Mucosa of descending colon (tissue), 3 donors: ENCODE measurements around the gene FSCN2. TPM values are rescaled to one million over a fixed set of nuclear protein-coding genes. Genes with fewer than 3 reads are reported as not detected.
A peak's percentile ranks its signal among the peaks of the same experiment; 100 is the strongest.

Source experiments
- ATAC-seq: fragments of 200-7000 bp; cut with Tn5 transposase; one replicate; pipeline ENCODE4 v1.9.1; 2020; ENCODE audit warnings: mild to moderate bottlenecking, moderate library complexity
- DNase-seq, 3 donors: peaks; one replicate each; pipeline ENCODE4 v3.0.0-alpha.2; 2020
- H3K36me3 ChIP-seq: fragments of 200-600 bp; one replicate; pipeline ENCODE4 v1.8.0; 2021; ENCODE audit warnings: low read depth, mild to moderate bottlenecking
- H3K4me1 ChIP-seq: fragments of 200-600 bp; one replicate; pipeline ENCODE4 v1.8.0; 2021; ENCODE audit warnings: low read depth, mild to moderate bottlenecking
- H3K4me3 ChIP-seq: fragments of 200-600 bp; one replicate; pipeline ENCODE4 v1.8.0; 2021; ENCODE audit warnings: mild to moderate bottlenecking
- H3K9me3 ChIP-seq: fragments of 200-600 bp; one replicate; pipeline ENCODE4 v1.8.0; 2021; ENCODE audit warnings: mild to moderate bottlenecking
- CTCF ChIP-seq: fragments of 200-600 bp; IDR thresholded peaks from one replicate; pipeline ENCODE4 v1.8.0; 2022; ENCODE audit warnings: antibody characterized with exemption, mild to moderate bottlenecking
- intact Hi-C, 2 donors: fragments of 100-400 bp; cut with DNase I in 1 of 2; cut with micrococcal nuclease in 1 of 2; formaldehyde crosslinking; loops; one replicate each; pipeline versions ENCODE4 v1.11.0 to v1.11.1; 2022; cut with DNase I, micrococcal nuclease
- total RNA-seq, 3 donors: library from RNA; stranded (reverse); fragmentation: NEBNext Ultra II Directional in 2 of 3; extraction: Animal tissue kit (Norgen Biotek cat#: 25700) in 2 of 3; gene quantifications; one replicate each; pipeline versions ENCODE4 v1.2.1 to v1.2.4, GENCODE V29; 2021 to 2023
- donor health status: DM: no; HTN: no; CAD: no; lungs with moderate emphysema.
- donor health status: DM: no; HTN: no; CAD: no.
- donor health status: DM: no; HTN: yes; CAD: no.

FSCN2 gene
- total RNA-seq, 3 donors from 2014 or later = 1.6 to 4.0 (median 2.5) TPM

GRCh38 chr17:81549031-81549557, 20.9 kb downstream of the FSCN2 start:
- no peak overlapping the region for H3K4me3 ChIP-seq
- no peaks in the 10 kb centered on the region for H3K9me3 ChIP-seq
- DNase-seq (no peak), ATAC-seq (no peak)
- intact Hi-C loops = no loop called here
- no peaks in the 10 kb centered on the region for H3K36me3 ChIP-seq
- peaks cover 17% of the 10 kb centered on the region for H3K4me1 ChIP-seq
- TF ChIP-seq CTCF = no peak

- Histone ChIP-seq H3K4me1 (peaks cover 20% of the 10 kb centered on the region), H3K4me3 (no peak overlapping the region), H3K36me3 (no peaks in the 10 kb centered on the region), H3K9me3 (no peaks in the 10 kb centered on the region)
- no peak for ATAC-seq
- no peak for DNase-seq
- intact Hi-C loops = no loop called here
- TF ChIP-seq CTCF = no peak
These were observed 21.6 kb downstream of the FSCN2 start for GRCh38 chr17:81549826-81550225.

- ATAC-seq = no peak
- no peaks in the 10 kb centered on the region for H3K36me3 ChIP-seq
- peaks cover 20% of the 10 kb centered on the region for H3K4me1 ChIP-seq
- intact Hi-C loops = no loop called here
- H3K4me3 ChIP-seq = no peak overlapping the region
- DNase-seq = no peak
- H3K9me3 ChIP-seq = no peaks in the 10 kb centered on the region
- no peak for TF ChIP-seq CTCF
These were observed 22.1 kb downstream of the FSCN2 start for GRCh38 chr17:81550285-81550684.

DNA sequence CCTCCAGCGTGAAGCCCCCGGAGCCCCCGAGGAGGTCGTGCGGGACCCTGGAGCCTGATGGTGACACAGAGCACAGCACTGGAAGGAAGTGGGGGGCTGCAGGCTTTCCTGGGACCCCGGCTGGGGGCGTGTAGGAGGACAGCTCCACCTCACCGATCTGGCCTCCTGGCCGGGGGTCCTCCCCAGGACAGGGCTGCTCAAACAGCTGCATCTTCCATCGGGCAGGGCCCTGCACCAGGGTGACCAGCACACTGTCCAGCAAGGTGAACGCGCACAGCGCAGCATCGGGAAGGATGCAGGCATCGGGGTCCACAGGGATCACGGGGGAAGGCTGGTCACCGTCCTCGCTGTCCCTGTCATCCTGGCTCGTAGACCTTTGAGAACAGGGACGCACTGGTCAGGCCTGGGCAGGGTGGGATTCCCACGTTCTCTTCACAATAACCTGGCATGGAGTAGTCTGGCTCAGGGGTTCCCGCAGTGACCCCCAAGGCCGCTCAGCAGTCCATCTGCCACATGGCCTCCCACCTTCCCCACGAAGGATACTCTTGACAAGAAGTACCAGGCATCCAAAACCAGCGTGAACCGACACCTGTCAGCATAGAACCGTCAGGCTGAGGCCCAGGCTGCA, 22.8 kb downstream of the FSCN2 start:
- intact Hi-C loops = no loop called here
- Histone ChIP-seq H3K9me3 (no peaks in the 10 kb centered on the region), H3K4me3 (no peak overlapping the region), H3K36me3 (no peaks in the 10 kb centered on the region), H3K4me1 (peaks cover 20% of the 10 kb centered on the region)
- TF ChIP-seq CTCF = no peak
- ATAC-seq (no peak), DNase-seq (peak in 1 of 3 donors; percentile 57)

DNA sequence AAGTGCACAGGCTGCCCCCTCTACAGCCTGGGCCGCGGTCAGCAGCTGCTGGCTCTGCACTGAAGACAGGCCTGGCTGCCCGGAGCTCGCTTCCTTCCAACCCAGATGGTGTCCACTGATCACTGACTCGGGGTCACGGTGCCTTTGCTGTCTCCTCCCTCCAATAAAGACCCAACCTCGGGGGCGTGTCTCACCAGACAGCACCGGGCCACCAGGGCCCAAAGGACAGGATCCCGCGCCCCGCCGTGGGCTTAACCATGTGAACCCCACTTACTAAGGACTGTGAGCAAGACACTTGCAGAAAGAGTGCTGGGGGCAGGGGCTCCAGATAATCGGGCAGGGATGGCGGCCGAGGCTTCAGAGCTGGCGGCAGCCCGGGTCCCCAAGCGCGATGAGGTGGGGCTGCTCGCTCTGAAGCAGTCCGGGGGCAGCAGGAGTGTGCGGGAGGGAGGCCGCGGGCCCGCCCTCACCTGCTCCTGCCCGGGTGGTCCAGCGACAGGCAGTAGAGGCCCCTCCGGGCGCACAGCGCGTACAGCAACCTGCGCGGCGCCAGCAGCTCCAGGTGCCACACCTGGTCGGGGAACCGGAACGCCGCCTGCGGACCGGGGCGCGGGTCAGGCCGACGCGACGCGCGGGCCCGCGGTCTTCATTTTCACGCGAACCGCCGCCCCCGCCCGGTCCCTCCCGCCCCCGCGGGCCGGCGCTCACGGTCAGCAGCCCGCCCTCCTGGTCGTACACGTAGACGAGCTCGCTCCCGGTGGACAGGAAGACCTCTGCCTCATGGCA, 23.5 kb downstream of the FSCN2 start:
- intact Hi-C loops = no loop called here
- Histone ChIP-seq H3K9me3 (no peaks in the 10 kb centered on the region), H3K4me1 (peaks cover 20% of the 10 kb centered on the region), H3K36me3 (no peaks in the 10 kb centered on the region), H3K4me3 (peak overlapping the region; percentile 90)
- no peak for TF ChIP-seq CTCF
- peak; percentile 14 for ATAC-seq
- DNase-seq = peak; percentile 46 to 68 (median 57)
